ENCODE measurements around the gene IPCEF1. TPM values are rescaled to one million over a fixed set of nuclear protein-coding genes. Genes with fewer than 3 reads are reported as not detected.

The IPCEF1 gene
- total RNA-seq, 1 donor, result 0.54 TPM

GRCh38 chr6:154139892-154140291, 216.7 kb downstream of the IPCEF1 start:
- TF ChIP-seq, protein P1, sequence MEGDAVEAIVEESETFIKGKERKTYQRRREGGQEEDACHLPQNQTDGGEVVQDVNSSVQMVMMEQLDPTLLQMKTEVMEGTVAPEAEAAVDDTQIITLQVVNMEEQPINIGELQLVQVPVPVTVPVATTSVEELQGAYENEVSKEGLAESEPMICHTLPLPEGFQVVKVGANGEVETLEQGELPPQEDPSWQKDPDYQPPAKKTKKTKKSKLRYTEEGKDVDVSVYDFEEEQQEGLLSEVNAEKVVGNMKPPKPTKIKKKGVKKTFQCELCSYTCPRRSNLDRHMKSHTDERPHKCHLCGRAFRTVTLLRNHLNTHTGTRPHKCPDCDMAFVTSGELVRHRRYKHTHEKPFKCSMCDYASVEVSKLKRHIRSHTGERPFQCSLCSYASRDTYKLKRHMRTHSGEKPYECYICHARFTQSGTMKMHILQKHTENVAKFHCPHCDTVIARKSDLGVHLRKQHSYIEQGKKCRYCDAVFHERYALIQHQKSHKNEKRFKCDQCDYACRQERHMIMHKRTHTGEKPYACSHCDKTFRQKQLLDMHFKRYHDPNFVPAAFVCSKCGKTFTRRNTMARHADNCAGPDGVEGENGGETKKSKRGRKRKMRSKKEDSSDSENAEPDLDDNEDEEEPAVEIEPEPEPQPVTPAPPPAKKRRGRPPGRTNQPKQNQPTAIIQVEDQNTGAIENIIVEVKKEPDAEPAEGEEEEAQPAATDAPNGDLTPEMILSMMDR (IDR thresholded peaks at IDR 0.05; ENCODE audit: insufficient read depth, low read length), result no peak
- DNase-seq (ENCODE audit: low read depth), result no peak

GRCh38 chr6:154138793-154139192, 217.8 kb downstream of the IPCEF1 start:
- TF ChIP-seq, protein P1 (IDR thresholded peaks at IDR 0.05; ENCODE audit: insufficient read depth, low read length), result no peak
- H3K4me3 ChIP-seq (ENCODE audit: low read depth, low read length), result no peak overlapping the region
- DNase-seq (ENCODE audit: low read depth), result no peak

More at GRCh38 chr6:154139892-154140291, 216.7 kb downstream of the IPCEF1 start:
- no peak overlapping the region for H3K4me3 ChIP-seq (ENCODE audit: low read depth, low read length)

- no peak for DNase-seq (ENCODE audit: low read depth)
- TF ChIP-seq, protein P1 (IDR thresholded peaks at IDR 0.05; ENCODE audit: insufficient read depth, low read length), result no peak
- H3K4me3 ChIP-seq (ENCODE audit: low read depth, low read length), result no peak overlapping the region
These were observed 222.0 kb downstream of the IPCEF1 start for GRCh38 chr6:154134471-154135147.

DNA sequence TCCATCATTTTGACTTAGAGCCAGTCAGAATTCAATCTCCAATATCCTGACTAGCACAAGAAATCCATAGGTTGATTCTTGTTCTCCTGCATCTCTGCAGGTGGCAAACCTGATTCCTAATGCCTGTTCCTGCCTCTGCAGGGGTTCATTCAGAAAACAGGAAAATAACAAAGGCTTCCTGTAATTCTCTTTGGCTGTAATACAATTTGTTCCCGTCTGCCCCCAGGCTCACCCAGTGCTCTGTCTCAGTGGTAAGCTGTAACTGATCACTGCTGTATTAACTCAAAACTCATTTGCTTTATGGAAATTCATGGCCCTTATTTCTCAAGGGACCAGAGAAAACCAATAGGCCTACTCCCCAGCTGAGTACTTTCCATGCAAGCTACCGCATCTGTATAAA, 228.9 kb downstream of the IPCEF1 start:
- no peak for DNase-seq (ENCODE audit: low read depth)
- TF ChIP-seq, protein P1 (IDR thresholded peaks at IDR 0.05; ENCODE audit: insufficient read depth, low read length), result no peak
- no peak overlapping the region for H3K4me3 ChIP-seq (ENCODE audit: low read depth, low read length)

- DNase-seq (ENCODE audit: low read depth), result no peak
- TF ChIP-seq, protein P1 (IDR thresholded peaks at IDR 0.05; ENCODE audit: insufficient read depth, low read length), result no peak
- no peak overlapping the region for H3K4me3 ChIP-seq (ENCODE audit: low read depth, low read length)
These were observed 231.2 kb downstream of the IPCEF1 start for GRCh38 chr6:154125421-154125820.

DNA sequence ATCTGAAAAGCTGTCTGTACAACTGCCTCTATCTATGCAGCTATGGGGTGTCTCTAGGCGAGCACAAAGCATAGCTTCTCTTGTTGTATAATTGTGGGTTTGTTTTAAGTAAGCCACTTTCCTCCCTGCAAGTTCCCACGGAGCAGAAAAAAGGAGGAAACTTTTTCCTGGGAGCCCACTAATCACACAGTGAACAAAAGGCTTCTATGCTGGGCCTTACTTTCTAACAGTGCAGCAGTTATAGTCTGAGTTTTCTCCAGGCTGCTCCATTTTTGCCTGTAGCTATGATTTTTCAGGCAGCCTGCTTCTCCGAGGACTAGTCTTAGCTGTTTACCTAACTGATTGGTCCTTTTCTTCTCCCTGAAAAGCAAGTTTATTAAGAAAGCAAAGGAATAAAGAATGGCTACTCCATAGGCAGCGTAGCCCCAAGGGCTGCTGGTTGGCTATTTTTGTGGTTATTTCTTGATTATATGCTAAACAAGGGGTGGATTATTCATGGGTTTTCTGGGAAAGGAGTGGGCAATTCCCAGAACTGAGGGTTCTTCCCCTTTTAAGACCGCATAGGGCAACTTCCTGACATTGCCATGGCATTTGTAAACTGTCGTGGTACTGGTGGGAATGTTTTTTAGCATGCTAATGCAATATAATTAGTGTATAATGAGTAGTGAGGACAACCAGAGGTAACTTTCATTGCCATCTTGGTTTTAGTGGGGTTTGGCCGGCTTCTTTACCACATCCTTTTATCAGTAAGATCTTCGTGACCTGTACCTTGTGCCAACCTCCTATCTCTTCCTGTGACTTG, 233.2 kb downstream of the IPCEF1 start:
- no peak for DNase-seq (ENCODE audit: low read depth)
- TF ChIP-seq, protein P1 (IDR thresholded peaks at IDR 0.05; ENCODE audit: insufficient read depth, low read length), result no peak
- no peak overlapping the region for H3K4me3 ChIP-seq (ENCODE audit: low read depth, low read length)

Data from fibroblast of the aortic adventitia (primary cell).